Panc1 (cell line): ENCODE data around the gene SPIRE1. TPM values are rescaled to one million over a fixed set of nuclear protein-coding genes. Genes with fewer than 3 reads are reported as not detected.

Experiments
- ATAC-seq: fragments of 200-7000 bp; cut with Tn5 transposase; 2 replicates; pipeline ENCODE4 v1.9.1; 2020; ENCODE audit warnings: mild to moderate bottlenecking, moderate library complexity
- BruUV-seq: library from RNA; stranded (reverse); fragments of 400-500 nt; replicated peaks from 2 replicates; lab custom pipeline; 2021; lab: Mats Ljungman, UMichigan
- CTCF ChIA-PET: fragments of 300-600 bp; sonication (Branson Sonifier 250); formaldehyde crosslinking; loops from one replicate; lab custom pipeline; 2022; ENCODE audit warnings: antibody characterized with exemption; lab: Charles Lee
- POLR2A ChIA-PET: fragments of 300-600 bp; sonication (Branson Sonifier 250); formaldehyde crosslinking; loops from one replicate; lab custom pipeline; 2022; ENCODE audit warnings: antibody characterized with exemption; lab: Charles Lee
- DNase-seq: peaks from one replicate; pipeline ENCODE4 v3.0.0-alpha.2; 2010; ENCODE audit warnings: low read depth, low spot score
- H3K27ac ChIP-seq: 2 replicates; pipeline ENCODE4 v1.5.1; 2011; ENCODE audit warnings: mild to moderate bottlenecking, low read length, inconsistent platforms
- H3K27me3 ChIP-seq: fragments of 200-500 bp; sonication (Bioruptor generic); 2 replicates; pipeline ENCODE4 v1.6.0; 2014; ENCODE audit warnings: low read length, inconsistent platforms; ENCODE audit not compliant: control insufficient read depth, insufficient read depth
- H3K36me3 ChIP-seq: fragments of 200-500 bp; sonication (Bioruptor generic); 2 replicates; pipeline ENCODE4 v1.5.1; 2014; ENCODE audit warnings: inconsistent platforms, mild to moderate bottlenecking, low read length, moderate library complexity; ENCODE audit not compliant: control insufficient read depth, insufficient read depth
- H3K4me1 ChIP-seq: 2 replicates; pipeline ENCODE4 v1.5.1; 2011; ENCODE audit warnings: inconsistent platforms, mild to moderate bottlenecking, low read length, moderate library complexity; ENCODE audit not compliant: control insufficient read depth, insufficient read depth
- H3K4me3 ChIP-seq, 2 experiments: 2 replicates each; pipeline ENCODE4 v1.5.1; 2011 to 2012; ENCODE audit warnings: low read depth in 2 of 2, low read length in 2 of 2, mild to moderate bottlenecking in 2 of 2, inconsistent platforms in 1 of 2, moderate library complexity in 1 of 2
- H3K9me3 ChIP-seq: fragments of 200-500 bp; sonication (Bioruptor generic); 2 replicates; pipeline ENCODE4 v1.5.1; 2014; ENCODE audit warnings: low read depth, mild to moderate bottlenecking, inconsistent platforms, low read length, moderate library complexity; ENCODE audit not compliant: control insufficient read depth, insufficient read depth
- POLR2AphosphoS5 ChIP-seq: IDR thresholded peaks from 2 replicates; pipeline ENCODE4 v1.6.1; 2012; ENCODE audit warnings: mild to moderate bottlenecking, low read depth, low read length, moderate library complexity
- REST ChIP-seq, 2 experiments: IDR thresholded peaks; 2 replicates each; pipeline ENCODE4 v1.6.1; 2011 to 2012; ENCODE audit warnings: low read depth in 2 of 2, control low read depth in 1 of 2, low read length in 1 of 2, mild to moderate bottlenecking in 1 of 2, moderate library complexity in 1 of 2; ENCODE audit not compliant: insufficient read depth in 1 of 2
- SIN3A ChIP-seq: IDR thresholded peaks from 2 replicates; pipeline ENCODE4 v1.6.1; 2012; ENCODE audit warnings: low read depth, mild to moderate bottlenecking, low read length, moderate library complexity, borderline replicate concordance; ENCODE audit not compliant: insufficient read depth
- TCF7L2 ChIP-seq: IDR thresholded peaks from 2 replicates; pipeline ENCODE4 v1.6.1; 2011; ENCODE audit warnings: mild to moderate bottlenecking, low read depth, low read length, inconsistent platforms
- in situ Hi-C: cut with HindIII; loops from 2 replicates; pipeline ENCODE4 v1.10.0; 2016; ENCODE audit warnings: low sequenced_read_pairs, low pct_unique_long_range_greater_than_20kb
- intact Hi-C: fragments of 100-400 bp; cut with micrococcal nuclease; formaldehyde crosslinking; loops from one replicate; pipeline ENCODE4 v1.10.0; 2022; ENCODE audit not compliant: unreplicated experiment
- total RNA-seq: library from RNA; stranded (reverse); gene quantifications from one replicate; pipeline ENCODE4 v1.2.1, GENCODE V29; 2021; ENCODE audit not compliant: unreplicated experiment
- TF ChIP-seq, protein P1 (sequence below): fragments of 450-650 bp; IDR thresholded peaks from 2 replicates; pipeline ENCODE4 v1.5.1; 2017; ENCODE audit warnings: mild to moderate bottlenecking

SPIRE1 gene
- total RNA-seq, 1 experiment from 2014 or later, result 45.5 TPM

- no peak for TF ChIP-seq TCF7L2
- no peak for TF ChIP-seq REST (IDR thresholded peaks at IDR 0.05; ENCODE audit: insufficient read depth in 1 of 2, low read depth in 2 of 2, low read length in 1 of 2)
- no peak for TF ChIP-seq SIN3A
- no peak for TF ChIP-seq POLR2AphosphoS5
- TF ChIP-seq, protein P1, sequence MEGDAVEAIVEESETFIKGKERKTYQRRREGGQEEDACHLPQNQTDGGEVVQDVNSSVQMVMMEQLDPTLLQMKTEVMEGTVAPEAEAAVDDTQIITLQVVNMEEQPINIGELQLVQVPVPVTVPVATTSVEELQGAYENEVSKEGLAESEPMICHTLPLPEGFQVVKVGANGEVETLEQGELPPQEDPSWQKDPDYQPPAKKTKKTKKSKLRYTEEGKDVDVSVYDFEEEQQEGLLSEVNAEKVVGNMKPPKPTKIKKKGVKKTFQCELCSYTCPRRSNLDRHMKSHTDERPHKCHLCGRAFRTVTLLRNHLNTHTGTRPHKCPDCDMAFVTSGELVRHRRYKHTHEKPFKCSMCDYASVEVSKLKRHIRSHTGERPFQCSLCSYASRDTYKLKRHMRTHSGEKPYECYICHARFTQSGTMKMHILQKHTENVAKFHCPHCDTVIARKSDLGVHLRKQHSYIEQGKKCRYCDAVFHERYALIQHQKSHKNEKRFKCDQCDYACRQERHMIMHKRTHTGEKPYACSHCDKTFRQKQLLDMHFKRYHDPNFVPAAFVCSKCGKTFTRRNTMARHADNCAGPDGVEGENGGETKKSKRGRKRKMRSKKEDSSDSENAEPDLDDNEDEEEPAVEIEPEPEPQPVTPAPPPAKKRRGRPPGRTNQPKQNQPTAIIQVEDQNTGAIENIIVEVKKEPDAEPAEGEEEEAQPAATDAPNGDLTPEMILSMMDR, result no peak
- ChIA-PET CTCF (no interaction called here), POLR2A (no interaction called here)
- in situ Hi-C loops (no loop called here), intact Hi-C loops (no loop called here)
- H3K27ac ChIP-seq, result no peak overlapping the region
- ATAC-seq (no peak), DNase-seq (no peak)
- BruUV-seq, result no TSS peak
- no peaks in the 10 kb centered on the region for H3K36me3 ChIP-seq
- H3K9me3 ChIP-seq, result no peaks in the 10 kb centered on the region
- H3K4me3 ChIP-seq, result no peak overlapping the region
- H3K27me3 ChIP-seq, result no peaks in the 10 kb centered on the region
- H3K4me1 ChIP-seq, result peaks cover 4% of the 10 kb centered on the region; the same call in 1 of the 2 replicates
Measured at GRCh38 chr18:12417687-12418086, 240.2 kb downstream of the SPIRE1 start.

DNA sequence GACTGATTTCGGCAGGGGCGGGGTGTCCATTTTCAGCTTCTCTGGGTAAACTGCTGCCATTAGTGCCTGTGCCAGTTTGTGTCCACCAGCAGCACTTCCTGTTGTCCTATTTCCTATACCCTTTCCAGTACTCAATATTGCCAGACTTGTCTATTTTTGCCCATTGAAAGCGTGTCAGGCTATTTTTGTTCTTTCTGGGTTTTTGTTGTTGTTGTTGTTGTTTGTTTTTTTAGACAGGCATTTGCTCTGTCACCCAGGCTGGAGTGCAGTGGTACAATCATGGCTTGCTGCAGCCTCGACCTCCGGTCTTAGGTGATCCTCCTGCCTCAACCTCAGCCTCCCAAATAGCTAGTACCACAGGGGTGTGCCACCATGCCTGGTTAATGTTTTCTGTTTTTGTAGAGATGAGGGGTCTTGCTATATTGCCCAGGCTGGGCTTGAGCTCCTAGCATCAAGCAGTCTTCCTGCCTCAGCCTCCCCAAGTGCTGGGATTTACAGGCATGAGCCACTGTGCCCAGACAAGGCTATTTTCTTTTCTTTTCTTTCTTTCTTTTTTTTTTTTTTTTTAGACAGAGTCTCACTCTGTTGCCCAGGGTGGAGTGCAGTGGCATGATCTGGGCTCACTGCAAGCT, 241.7 kb downstream of the SPIRE1 start:
- H3K4me1 ChIP-seq, result peaks cover 4% of the 10 kb centered on the region; the same call in 1 of the 2 replicates
- ChIA-PET CTCF (no interaction called here), POLR2A (no interaction called here)
- H3K9me3 ChIP-seq, result no peaks in the 10 kb centered on the region
- in situ Hi-C loops (no loop called here), intact Hi-C loops (no loop called here)
- ATAC-seq, result no peak
- no peak overlapping the region for H3K4me3 ChIP-seq
- DNase-seq, result no peak
- BruUV-seq, result no TSS peak
- no peaks in the 10 kb centered on the region for H3K36me3 ChIP-seq
- TF ChIP-seq REST (IDR thresholded peaks at IDR 0.05; ENCODE audit: insufficient read depth in 1 of 2, low read depth in 2 of 2, low read length in 1 of 2) (no peak), TCF7L2 (no peak), SIN3A (no peak), POLR2AphosphoS5 (no peak)
- TF ChIP-seq, protein P1, result no peak
- H3K27me3 ChIP-seq, result no peaks in the 10 kb centered on the region
- H3K27ac ChIP-seq, result no peak overlapping the region
